ENCODE measurements around the gene ZFP36. TPM values are rescaled to one million over a fixed set of nuclear protein-coding genes. Genes with fewer than 3 reads are reported as not detected.

ZFP36 gene
- total RNA-seq, 2 donors from 2014 or later, result 16.1 to 23.4 TPM

DNA sequence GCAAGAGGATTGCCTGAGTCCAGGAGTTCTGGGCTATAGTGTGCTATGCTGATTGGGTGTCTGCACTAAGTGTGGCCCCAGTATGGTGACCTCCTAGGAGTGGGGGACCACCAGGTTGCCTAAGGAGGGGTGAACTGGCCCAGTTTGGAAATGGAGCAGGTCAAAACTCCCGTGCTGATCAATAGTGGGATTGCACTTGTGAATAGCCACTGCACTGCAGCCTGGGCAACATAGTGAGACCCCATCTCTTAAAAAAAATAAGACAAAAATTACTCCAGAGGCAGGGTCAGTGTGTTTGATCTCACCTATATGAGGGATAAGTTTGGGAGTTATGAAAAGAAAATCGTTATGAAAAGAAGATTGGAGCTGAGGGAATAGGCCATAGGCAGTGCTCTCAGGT lies 37.4 kb upstream of the ZFP36 start:
- no peak for DNase-seq
- Mint-ChIP-seq H3K36me3 (ENCODE audit: low read depth) (peaks cover 75% of the 10 kb centered on the region), H3K4me3 (no peak overlapping the region), H3K4me1 (no peaks in the 10 kb centered on the region), H3K27ac (no peak overlapping the region), H3K27me3 (ENCODE audit: insufficient read depth) (no peaks in the 10 kb centered on the region), H3K9me3 (no peaks in the 10 kb centered on the region)
- Histone ChIP-seq H3K36me3 (ENCODE audit: control insufficient read depth, insufficient read depth, low read length) (peaks cover 72% of the 10 kb centered on the region), H3K9ac (ENCODE audit: extremely low read depth, low read length, poor library complexity, severe bottlenecking) (no peak overlapping the region), H3K27ac (ENCODE audit: low read depth, low read length) (no peak overlapping the region), H3K4me1 (ENCODE audit: control insufficient read depth, insufficient read depth, low read length) (no peaks in the 10 kb centered on the region), H3K4me3 (ENCODE audit: low read length) (no peak overlapping the region), H3K27me3 (ENCODE audit: control insufficient read depth, insufficient read depth, low read length, poor library complexity, severe bottlenecking) (no peaks in the 10 kb centered on the region), H3K9me3 (ENCODE audit: control insufficient read depth, low read length) (no peaks in the 10 kb centered on the region)
- 87 to 100% methylated on average over 1 to 2 of the region's 2 CpGs for WGBS, 2 experiments (ENCODE audit: insufficient coverage in 1 of 2, insufficient read length in 1 of 2)
- TF ChIP-seq, protein P1, sequence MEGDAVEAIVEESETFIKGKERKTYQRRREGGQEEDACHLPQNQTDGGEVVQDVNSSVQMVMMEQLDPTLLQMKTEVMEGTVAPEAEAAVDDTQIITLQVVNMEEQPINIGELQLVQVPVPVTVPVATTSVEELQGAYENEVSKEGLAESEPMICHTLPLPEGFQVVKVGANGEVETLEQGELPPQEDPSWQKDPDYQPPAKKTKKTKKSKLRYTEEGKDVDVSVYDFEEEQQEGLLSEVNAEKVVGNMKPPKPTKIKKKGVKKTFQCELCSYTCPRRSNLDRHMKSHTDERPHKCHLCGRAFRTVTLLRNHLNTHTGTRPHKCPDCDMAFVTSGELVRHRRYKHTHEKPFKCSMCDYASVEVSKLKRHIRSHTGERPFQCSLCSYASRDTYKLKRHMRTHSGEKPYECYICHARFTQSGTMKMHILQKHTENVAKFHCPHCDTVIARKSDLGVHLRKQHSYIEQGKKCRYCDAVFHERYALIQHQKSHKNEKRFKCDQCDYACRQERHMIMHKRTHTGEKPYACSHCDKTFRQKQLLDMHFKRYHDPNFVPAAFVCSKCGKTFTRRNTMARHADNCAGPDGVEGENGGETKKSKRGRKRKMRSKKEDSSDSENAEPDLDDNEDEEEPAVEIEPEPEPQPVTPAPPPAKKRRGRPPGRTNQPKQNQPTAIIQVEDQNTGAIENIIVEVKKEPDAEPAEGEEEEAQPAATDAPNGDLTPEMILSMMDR (conservative IDR thresholded peaks at IDR 0.05), result no peak

DNA sequence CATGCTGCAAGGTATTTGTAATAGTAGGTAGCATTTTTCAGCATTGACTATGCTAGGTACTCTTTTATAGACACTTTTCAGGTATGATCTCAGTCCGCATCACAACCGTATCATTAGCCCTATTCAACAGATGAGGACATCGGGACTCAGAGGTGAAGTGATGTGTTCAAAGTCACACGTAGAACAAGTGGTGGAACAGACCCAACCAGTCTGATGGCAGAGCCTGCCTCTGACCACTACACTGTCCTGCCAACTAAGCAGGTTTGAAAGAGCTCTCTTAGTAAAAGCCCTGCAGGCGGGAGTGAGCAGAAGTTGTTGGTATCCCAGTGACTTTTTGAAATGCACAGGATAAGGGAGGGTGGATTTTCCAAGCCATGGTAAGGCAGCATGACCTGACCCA lies 35.9 kb upstream of the ZFP36 start:
- Mint-ChIP-seq H3K27me3 (ENCODE audit: insufficient read depth) (no peaks in the 10 kb centered on the region), H3K4me1 (no peaks in the 10 kb centered on the region), H3K9me3 (no peaks in the 10 kb centered on the region), H3K27ac (no peak overlapping the region), H3K36me3 (ENCODE audit: low read depth) (peaks cover 76% of the 10 kb centered on the region), H3K4me3 (no peak overlapping the region)
- no peak for DNase-seq
- H3K9ac ChIP-seq (ENCODE audit: extremely low read depth, low read length, poor library complexity, severe bottlenecking), result no peak overlapping the region
- H3K4me1 ChIP-seq (ENCODE audit: control insufficient read depth, insufficient read depth, low read length), result no peaks in the 10 kb centered on the region
- no peak overlapping the region for H3K4me3 ChIP-seq (ENCODE audit: low read length)
- H3K36me3 ChIP-seq (ENCODE audit: control insufficient read depth, insufficient read depth, low read length), result peaks cover 76% of the 10 kb centered on the region
- no peaks in the 10 kb centered on the region for H3K27me3 ChIP-seq (ENCODE audit: control insufficient read depth, insufficient read depth, low read length, poor library complexity, severe bottlenecking)
- H3K27ac ChIP-seq (ENCODE audit: low read depth, low read length), result no peak overlapping the region
- H3K9me3 ChIP-seq (ENCODE audit: control insufficient read depth, low read length), result no peaks in the 10 kb centered on the region
- WGBS, 2 experiments (ENCODE audit: insufficient coverage in 1 of 2, insufficient read length in 1 of 2), result 95 to 100% methylated on average over 4 to 5 of the region's 5 CpGs
- TF ChIP-seq, protein P1 (conservative IDR thresholded peaks at IDR 0.05), result no peak

DNA sequence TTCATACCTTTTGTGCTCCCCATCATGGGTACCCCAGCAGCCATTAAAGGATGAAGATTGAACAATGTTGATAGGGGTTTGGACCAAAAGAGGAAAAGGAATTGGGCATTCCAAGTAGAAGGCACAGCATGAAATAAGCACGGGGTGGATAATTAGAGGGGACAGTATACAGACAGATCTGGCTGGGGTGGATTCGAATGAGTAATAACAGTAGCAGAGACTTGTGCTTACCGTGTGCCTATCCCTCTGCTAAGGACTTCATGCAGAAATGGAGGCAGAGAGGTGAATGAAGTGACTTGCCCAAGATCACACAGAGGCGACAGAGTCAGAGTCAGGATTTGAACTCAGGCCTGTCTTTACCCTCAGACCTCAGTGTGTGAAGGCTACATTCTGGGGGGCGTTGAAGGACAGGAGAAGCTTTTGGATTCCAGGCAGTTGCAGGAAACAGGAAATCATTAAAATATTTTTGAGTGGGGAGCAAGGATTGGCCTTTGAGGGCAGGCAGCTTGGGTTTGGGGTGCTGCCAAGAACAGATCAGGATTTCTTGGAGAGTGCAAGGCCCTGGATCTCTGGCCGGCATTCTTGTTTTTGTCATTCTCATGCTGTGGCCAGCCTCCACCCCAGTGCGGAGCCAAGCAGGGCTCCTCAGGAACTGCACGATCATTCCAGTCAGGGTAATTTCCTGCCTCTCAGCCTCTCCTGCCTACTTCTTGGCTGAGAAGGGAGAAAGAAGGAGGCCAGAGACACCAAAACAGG lies 34.4 kb upstream of the ZFP36 start:
- no peaks in the 10 kb centered on the region for H3K27me3 Mint-ChIP-seq (ENCODE audit: insufficient read depth)
- Histone ChIP-seq H3K36me3 (ENCODE audit: control insufficient read depth, insufficient read depth, low read length) (peaks cover 75% of the 10 kb centered on the region), H3K4me3 (ENCODE audit: low read length) (no peak overlapping the region), H3K27me3 (ENCODE audit: control insufficient read depth, insufficient read depth, low read length, poor library complexity, severe bottlenecking) (no peaks in the 10 kb centered on the region), H3K4me1 (ENCODE audit: control insufficient read depth, insufficient read depth, low read length) (no peaks in the 10 kb centered on the region), H3K27ac (ENCODE audit: low read depth, low read length) (no peak overlapping the region), H3K9ac (ENCODE audit: extremely low read depth, low read length, poor library complexity, severe bottlenecking) (no peak overlapping the region), H3K9me3 (ENCODE audit: control insufficient read depth, low read length) (no peaks in the 10 kb centered on the region)
- no peak overlapping the region for H3K4me3 Mint-ChIP-seq
- H3K9me3 Mint-ChIP-seq, result no peaks in the 10 kb centered on the region
- H3K27ac Mint-ChIP-seq, result no peak overlapping the region
- H3K36me3 Mint-ChIP-seq (ENCODE audit: low read depth), result peaks cover 78% of the 10 kb centered on the region
- DNase-seq, result no peak
- 79 to 83% methylated on average over 6 to 8 of the region's 8 CpGs for WGBS, 2 experiments (ENCODE audit: insufficient coverage in 1 of 2, insufficient read length in 1 of 2)
- H3K4me1 Mint-ChIP-seq, result no peaks in the 10 kb centered on the region
- TF ChIP-seq, protein P1 (conservative IDR thresholded peaks at IDR 0.05), result no peak

Measured in endodermal cell (in vitro differentiated cells).